NOMO-1 (cell line): Measurements from ENCODE around the gene STYXL2.

Experiments
- DNase-seq, 2 experiments: peaks; one replicate each; lab custom pipeline; 2025; ENCODE audit not compliant: unreplicated experiment in 2 of 2; lab: John Stamatoyannopoulos, UW

STYXL2 gene

GRCh38 chr1:167077128-167077867, 16.6 kb upstream of the STYXL2 start:
- DNase-seq, result no peak

DNA sequence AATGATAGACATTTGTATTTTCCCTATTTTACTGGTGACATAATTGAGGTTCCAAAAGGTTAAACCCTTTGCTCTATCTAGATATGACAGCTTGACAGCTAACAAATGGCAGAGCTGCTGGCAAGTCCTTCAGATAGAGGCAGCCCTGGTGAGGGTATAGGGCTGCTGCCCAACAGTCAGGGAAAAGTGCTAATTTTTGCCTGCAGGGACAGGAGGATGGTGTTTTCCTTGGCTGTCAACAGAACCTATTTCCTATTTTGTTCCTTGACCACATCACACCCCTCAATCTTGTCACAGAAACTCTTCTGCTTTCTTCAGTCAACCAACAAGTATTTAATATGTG, 16.0 kb upstream of the STYXL2 start:
- DNase-seq, result no peak

DNA sequence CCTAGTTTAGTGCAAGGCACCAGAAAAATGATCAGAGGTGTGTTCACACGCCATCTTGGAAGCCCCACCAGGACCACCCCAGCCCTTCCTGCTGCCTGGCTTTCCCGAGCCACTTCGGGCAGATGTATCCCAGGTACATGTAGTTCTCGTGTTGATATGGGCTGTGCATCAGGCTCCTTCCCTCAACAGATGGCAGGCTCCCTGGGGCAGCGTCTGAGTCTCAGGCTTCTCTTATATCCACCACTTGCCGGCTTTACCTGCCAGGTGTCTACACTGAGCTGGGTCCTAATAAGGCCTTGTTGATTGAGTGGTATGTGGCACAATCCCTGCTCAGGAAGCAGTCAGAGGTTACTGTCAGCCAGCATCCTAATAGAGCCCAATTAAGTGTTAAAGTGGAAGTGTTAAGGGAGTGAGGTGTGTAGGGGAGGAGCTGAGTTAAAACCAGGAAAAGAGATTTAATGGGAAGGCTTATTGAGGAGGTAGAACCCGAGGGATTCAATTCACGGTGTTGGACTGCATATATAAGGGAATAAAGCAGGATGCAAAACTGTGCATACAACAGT, 12.2 kb upstream of the STYXL2 start:
- no peak for DNase-seq

GRCh38 chr1:167082511-167083027, 11.3 kb upstream of the STYXL2 start:
- peak; percentile 76 to 83 for DNase-seq

- no peak for DNase-seq
These were observed 10.7 kb upstream of the STYXL2 start for GRCh38 chr1:167083066-167083665.

- DNase-seq, result no peak
These were observed 10.0 kb upstream of the STYXL2 start for GRCh38 chr1:167083871-167084270.

DNA sequence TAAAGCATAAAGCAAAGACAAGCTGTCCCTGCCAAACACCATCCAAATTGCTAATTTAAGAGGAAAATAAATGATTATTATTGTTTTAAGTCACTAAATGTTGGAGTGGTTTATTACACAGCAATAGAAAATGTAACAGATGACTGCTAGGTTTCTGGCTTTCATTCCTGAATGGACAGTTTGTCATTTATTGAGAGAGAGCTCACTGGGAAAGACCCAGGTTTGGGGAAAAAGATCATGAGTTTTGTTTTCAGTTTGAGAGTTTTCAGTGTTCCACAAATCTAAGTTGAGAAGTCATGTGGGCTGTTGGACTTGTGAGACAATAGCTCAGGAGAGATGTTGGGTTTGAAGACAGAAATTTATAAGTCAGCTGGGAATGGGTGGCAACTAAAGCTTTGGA, 9.1 kb upstream of the STYXL2 start:
- DNase-seq, result no peak

DNA sequence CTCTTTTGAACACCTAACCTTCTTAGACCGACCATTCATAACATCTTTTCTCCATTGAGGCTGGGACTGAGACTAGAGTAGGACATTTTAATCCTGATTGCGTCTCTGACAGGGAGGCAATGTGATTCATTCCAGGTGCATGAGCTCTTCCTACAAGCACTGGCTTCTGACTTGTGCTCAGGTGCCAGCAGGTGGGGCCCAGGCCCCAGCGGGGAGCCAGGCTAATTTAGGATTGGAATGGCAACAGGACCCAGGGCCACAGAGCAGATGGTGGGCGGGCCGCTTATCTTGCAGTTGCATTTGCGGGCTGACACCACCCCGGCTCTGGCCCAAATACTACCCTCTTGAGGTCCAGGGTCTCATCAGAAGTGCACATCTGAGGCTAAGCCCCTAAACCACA, 7.8 kb upstream of the STYXL2 start:
- no peak for DNase-seq

- no peak for DNase-seq
These were observed 7.1 kb upstream of the STYXL2 start for GRCh38 chr1:167086768-167087167.

- DNase-seq, result no peak
These were observed 5.0 kb upstream of the STYXL2 start for GRCh38 chr1:167088746-167089417.

DNA sequence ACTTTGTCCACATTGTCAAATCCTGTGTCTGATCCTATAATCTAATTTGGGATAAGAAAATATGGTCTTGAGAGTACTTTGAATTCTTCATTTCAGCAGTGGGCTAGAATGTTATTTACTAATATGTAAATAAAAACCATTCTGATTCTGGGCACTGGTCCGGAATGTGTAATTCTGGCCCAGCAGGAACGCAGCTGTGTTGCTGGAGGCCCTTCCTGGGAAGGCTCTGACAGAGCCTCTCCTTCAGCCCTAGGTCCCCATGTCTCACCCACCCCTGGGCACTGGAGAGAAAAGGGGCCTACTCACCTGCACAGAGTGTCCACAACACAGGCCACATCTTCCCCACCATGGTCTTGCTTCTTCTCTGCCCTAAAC, 3.9 kb upstream of the STYXL2 start:
- DNase-seq, result no peak

DNA sequence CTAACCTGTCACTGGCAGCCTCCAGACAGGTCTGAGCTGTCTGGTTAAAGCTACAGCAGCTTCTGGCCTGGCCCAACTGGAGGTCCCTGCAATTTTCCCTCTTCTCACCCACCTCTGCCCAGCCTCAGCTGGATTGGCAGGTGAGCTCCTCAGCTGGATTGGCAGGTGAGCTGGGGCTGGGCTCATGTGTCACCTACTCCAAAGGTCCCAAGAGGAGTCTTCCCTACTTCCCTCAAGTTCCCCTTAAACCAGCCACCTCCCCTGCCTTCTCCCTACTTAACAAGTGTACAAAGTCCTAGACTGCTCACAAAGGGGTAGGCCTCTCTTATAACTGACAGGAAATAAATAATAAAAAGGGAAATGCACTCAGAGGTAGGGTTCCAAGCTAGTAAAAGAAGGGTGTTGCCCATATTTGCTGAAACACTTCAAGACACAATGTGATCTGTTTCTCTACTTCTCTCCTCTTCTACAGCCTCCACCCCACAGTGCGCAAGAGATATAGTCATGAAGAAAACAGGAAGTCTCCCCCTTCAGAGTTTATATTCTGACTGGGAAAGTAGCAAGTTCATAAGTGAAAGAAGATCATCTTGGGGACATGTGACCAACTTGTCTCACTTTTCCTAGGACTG, 3.4 kb upstream of the STYXL2 start, which contains the start of gene GPA33:
GPA33 (minus strand) TSS at position 64 of the 629 bp plus-strand sequence. CDS start 90 bp downstream, outside the sequence.
- peak; percentile 86 to 98 for DNase-seq

GRCh38 chr1:167092653-167093052, 1.2 kb upstream of the STYXL2 start:
- DNase-seq, result no peak

DNA sequence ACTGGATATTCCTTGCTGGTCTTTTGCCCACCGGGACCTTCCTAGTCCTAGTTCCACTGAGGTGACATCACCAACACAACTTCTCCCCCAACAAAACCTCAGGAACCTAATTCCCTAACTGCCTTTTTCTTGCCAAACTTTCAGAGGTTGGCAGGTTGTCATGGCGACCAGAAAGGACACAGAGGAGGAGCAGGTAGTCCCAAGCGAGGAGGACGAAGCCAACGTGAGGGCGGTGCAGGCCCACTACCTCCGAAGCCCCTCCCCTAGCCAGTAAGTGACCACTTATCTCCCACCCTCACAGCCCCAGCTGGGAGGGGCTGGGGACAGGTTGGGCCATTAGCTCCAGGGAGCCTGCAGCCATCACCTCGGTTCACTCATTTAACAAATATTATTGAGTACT, 815 bp downstream of the STYXL2 start:
- DNase-seq, result no peak

GRCh38 chr1:167095368-167095767, 1.5 kb downstream of the STYXL2 start:
- DNase-seq, result no peak

DNA sequence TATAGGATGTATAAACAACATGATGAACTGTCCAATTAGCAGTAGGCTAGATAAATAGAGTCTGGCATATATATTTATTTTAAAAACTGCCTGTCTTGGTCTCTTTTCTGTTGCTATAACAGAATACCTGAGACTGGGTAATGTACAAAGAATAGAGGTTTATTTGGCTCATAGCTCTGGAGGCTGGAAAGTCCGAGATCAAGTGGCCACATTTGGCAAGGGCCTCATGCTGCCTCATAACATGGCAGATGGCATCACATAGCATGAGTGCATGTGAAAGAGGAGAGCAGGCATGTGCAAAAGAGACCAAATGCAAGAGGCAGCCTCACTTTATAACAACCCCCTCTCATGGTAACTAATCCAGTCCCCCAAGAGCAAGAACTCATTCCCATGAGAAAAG, 6.0 kb downstream of the STYXL2 start:
- DNase-seq, result no peak

- no peak for DNase-seq
These were observed 6.9 kb downstream of the STYXL2 start for GRCh38 chr1:167100730-167101129.

DNA sequence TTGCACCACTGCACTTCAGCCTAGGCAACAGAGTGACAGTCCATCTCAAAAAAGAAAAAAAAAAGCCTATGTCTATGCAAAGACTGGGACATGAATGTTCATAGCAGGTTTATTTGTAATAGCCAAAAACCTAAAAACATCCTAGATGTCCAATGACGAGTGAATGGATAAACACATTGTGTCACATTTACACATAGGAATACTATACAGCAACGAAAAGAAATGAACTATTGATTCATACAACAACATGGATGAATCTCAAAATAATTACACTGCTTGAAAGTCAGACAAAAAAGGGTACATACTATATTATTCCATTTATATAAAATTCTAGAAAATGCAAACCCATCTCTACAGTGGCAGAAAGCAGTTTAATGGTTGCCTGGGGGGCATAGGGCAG, 7.9 kb downstream of the STYXL2 start:
- no peak for DNase-seq

DNA sequence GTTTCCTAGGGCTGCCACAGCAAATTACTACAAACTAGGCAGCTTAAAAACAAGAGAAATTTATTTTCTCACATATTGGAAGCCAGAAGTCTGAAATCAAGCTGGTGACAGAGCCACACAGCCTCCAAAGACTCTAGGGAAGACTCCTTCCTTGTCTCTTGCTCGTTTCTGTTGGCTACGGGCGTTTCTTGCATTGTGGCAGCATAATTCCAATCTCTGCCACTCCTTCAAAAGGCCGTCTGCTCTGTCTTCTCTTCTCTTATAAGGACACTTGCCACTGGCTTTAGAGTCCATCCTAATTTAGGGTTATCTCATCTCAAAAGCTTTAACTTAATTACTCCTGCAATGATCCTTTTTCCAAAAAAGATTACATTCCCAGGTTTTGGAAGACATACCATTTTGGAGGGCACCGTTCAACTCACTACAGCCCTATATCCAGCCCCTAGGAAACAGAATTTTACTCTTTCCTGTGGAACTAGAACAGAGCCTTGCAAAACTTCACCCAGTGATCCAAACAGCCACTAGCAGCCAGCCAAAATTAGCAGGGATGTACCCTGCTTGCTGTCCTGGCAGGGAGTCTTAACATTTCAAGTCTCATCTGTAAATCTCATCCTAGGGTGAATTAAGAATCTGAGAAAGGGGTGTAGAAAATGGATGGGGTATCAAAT, 9.2 kb downstream of the STYXL2 start:
- no peak for DNase-seq

DNA sequence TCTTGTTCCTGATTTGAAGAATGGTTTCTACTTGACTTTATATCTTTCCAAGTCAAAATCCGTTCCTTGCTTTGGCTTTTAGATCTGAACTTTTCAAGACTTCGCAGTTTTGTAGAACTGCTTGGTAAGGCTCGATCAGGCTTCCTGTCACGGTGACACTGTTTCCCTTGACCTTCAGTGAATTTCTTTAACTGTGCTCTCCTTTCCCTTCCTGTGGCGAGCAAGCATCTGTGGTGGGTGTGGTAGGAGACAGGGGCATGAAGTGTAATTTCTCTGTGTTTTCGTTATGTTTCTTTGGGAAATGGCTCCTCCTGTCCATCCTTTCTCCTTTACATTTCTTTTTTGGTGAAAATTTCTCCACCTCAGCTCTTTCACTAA, 10.4 kb downstream of the STYXL2 start:
- no peak for DNase-seq
